ENCODE data around the gene SMOC2. TPM values are rescaled to one million over a fixed set of nuclear protein-coding genes. Genes with fewer than 3 reads are reported as not detected.
"Not testable (repeated sequence)": the region's sequence is repeated elsewhere in the genome, so short reads cannot be mapped to it uniquely, and the experiment has no call there.

Gene SMOC2
- total RNA-seq, 1 donor: not detected

DNA sequence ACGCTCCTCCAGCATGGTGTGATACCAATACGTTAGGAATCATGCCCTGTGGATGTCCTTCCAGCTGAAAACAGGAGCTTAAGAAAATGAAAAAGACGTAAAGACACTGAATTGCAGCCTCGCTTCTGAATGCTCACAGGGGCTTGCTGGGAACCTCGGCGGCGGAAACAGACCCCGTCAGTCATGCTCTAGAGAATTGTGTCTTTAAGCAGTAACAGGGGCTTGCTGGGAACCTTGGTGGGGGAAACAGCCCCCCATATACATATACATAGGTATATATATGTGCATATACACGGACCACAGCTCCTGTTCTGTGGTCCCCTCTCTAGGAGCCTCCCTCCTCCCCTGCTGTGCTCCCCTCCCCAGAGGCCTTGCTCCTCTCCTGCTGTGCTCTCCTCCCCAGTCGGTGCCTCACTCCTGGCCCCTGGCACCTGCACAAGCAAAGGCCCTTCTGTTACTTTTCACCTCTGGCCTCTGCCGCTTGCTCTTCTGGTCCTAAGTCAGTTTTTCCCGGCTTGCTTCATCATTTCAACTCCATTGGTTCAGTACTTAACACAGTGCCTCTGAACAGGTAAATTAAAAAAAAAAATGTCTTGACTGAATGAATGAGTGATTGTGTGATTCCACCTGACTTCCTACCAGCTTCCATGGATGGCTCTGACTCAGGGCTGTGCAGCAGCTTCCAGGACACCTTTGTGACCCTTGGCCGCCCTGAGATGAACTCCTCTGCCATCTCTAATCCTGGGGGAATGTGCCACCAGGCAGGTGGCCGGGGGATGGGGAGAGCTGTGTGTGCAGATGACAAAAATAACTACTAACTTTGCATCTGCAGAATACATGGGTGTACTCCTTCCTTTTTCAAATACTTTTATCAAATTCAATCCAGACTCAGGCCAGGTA is 246.1 kb downstream of the SMOC2 start:
- H3K4me3 ChIP-seq (ENCODE audit: low read depth, low read length): no peak overlapping the region
- TF ChIP-seq, protein P1, sequence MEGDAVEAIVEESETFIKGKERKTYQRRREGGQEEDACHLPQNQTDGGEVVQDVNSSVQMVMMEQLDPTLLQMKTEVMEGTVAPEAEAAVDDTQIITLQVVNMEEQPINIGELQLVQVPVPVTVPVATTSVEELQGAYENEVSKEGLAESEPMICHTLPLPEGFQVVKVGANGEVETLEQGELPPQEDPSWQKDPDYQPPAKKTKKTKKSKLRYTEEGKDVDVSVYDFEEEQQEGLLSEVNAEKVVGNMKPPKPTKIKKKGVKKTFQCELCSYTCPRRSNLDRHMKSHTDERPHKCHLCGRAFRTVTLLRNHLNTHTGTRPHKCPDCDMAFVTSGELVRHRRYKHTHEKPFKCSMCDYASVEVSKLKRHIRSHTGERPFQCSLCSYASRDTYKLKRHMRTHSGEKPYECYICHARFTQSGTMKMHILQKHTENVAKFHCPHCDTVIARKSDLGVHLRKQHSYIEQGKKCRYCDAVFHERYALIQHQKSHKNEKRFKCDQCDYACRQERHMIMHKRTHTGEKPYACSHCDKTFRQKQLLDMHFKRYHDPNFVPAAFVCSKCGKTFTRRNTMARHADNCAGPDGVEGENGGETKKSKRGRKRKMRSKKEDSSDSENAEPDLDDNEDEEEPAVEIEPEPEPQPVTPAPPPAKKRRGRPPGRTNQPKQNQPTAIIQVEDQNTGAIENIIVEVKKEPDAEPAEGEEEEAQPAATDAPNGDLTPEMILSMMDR (IDR thresholded peaks at IDR 0.05; ENCODE audit: insufficient read depth, low read depth, low read length): no peak
- no peak for DNase-seq (ENCODE audit: low read depth)

DNA sequence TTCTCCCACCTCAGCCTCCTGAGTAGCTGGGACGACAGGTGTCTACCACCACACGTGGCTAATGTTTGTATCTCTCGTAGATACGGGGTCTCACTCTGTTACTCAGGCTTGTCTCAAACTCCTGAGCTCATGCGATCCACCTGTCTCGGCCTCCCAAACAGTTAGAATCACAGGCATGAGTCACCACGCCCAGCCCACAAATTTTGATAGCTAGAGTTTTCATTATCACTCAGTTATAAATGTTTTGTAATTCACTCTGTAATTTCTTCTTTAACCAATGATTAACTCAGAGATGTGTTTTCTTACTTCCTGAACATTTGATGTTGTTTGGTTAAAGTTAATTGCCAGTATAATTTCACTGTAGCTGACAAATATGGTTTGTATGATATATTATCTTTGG is 249.3 kb downstream of the SMOC2 start:
- no peak for DNase-seq (ENCODE audit: low read depth)
- TF ChIP-seq, protein P1 (IDR thresholded peaks at IDR 0.05; ENCODE audit: insufficient read depth, low read depth, low read length): no peak
- H3K4me3 ChIP-seq (ENCODE audit: low read depth, low read length): no peak overlapping the region

DNA sequence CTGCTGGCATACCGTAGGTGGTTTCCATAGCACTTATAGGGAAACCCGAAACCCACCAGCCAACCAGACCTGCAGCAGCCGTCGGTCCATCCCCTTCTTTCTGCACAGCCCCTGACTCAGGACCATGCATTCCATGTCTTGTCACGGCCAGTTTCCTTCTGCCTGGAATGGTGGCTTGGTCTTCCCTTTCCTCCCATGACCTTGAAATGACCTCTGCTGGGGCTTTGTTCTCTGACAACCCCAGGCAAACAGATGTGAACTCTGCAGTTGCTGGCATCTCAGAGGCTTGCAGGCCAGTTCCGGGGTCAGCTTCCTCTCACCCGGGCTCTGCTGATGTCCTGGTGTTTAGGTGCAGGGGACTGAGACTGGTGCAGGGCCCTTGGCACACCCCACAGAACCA is 250.8 kb downstream of the SMOC2 start:
- no peak for DNase-seq (ENCODE audit: low read depth)
- no peak overlapping the region for H3K4me3 ChIP-seq (ENCODE audit: low read depth, low read length)
- TF ChIP-seq, protein P1 (IDR thresholded peaks at IDR 0.05; ENCODE audit: insufficient read depth, low read depth, low read length): no peak

DNA sequence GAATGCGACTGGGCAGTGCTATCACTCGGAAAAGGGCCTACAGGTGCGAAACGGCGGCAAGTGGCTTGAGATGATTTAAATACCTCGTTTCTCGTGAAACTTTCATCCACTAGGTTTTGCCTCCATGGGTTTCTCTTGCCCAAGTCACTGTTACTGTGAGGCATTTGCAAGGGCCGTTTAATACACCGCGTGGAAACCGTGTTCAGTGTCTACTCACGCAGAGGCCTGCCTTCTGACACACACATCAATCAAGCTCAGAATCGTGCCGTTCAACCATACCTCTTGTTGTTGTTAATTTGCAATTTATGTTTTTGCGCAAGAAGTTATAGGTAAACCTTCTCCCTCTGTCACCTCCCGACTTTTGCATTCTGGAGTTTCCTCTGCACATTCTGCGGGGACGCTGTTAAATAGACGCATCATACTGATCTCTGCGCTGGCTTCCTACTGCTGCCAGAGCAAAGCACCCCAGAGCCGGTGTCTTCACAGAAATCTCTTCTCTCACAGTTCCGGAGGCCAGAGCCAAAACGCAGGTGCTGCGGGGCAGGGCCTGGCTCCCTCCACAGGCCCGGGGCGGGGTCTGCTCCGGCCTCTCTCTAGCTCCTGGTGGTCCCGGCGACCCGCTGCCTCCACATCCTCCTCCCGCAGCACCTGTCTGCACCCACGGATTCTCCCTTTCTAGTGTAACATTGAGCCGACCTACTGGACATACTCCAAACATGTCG is 251.4 kb downstream of the SMOC2 start:
- TF ChIP-seq, protein P1 (IDR thresholded peaks at IDR 0.05; ENCODE audit: insufficient read depth, low read depth, low read length): no peak
- no peak for DNase-seq (ENCODE audit: low read depth)
- H3K4me3 ChIP-seq (ENCODE audit: low read depth, low read length): no peak overlapping the region

DNA sequence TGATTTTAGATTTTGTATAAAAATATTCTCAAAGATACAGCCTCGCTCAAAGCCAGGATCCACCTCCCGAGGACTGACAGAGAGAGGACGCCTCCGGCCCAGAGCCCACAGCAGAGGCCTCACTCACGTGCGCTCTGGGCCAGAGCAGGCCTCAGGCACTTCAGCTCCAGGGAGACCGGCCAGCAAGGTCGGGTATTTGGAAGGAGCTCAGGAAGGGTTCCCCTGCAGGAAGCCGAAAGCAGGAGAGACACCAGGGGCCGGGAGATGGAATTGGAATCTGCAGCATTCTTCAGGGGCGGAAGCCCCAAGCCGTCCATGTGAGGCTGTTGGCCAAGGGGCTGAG is 251.9 kb downstream of the SMOC2 start:
- not testable (repeated sequence) for DNase-seq (ENCODE audit: low read depth); H3K4me3 ChIP-seq (ENCODE audit: low read depth, low read length)

DNA sequence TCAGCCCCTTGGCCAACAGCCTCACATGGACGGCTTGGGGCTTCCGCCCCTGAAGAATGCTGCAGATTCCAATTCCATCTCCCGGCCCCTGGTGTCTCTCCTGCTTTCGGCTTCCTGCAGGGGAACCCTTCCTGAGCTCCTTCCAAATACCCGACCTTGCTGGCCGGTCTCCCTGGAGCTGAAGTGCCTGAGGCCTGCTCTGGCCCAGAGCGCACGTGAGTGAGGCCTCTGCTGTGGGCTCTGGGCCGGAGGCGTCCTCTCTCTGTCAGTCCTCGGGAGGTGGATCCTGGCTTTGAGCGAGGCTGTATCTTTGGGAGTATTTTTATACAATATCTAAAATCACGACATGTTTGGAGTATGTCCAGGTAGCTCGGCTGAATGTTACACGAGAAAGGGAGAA is 253.8 kb downstream of the SMOC2 start:
- not testable (repeated sequence) for DNase-seq (ENCODE audit: low read depth); H3K4me3 ChIP-seq (ENCODE audit: low read depth, low read length)

DNA sequence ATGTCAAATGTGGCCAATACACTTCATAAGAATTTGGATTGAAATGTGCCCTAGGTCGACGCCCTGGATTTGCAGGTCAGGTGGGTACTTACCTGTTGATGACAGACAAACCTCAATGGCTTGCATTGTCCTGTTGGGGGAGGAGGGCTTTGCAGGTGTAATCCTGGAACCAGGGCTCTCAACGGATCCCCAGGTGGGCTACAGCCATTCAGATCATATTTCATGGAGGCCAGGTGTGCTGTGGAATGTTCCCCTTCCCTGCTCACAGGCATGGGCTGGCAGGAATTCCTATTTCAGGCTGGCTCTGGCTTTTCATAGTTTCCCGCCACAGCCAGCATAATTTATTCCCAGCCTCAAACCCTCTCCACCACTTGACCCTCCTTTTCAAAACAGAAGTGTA is 254.7 kb downstream of the SMOC2 start:
- TF ChIP-seq, protein P1 (IDR thresholded peaks at IDR 0.05; ENCODE audit: insufficient read depth, low read depth, low read length): no peak
- H3K4me3 ChIP-seq (ENCODE audit: low read depth, low read length): no peak overlapping the region
- no peak for DNase-seq (ENCODE audit: low read depth)

Data from fibroblast of villous mesenchyme (primary cell).